Amniotic epithelial cell (primary cell): ENCODE results near the gene ME3.

ENCODE experiments used
- DNase-seq: peaks from one replicate; pipeline ENCODE4 v3.0.0-alpha.2; 2010; ENCODE audit warnings: low read depth

ME3 gene

DNA sequence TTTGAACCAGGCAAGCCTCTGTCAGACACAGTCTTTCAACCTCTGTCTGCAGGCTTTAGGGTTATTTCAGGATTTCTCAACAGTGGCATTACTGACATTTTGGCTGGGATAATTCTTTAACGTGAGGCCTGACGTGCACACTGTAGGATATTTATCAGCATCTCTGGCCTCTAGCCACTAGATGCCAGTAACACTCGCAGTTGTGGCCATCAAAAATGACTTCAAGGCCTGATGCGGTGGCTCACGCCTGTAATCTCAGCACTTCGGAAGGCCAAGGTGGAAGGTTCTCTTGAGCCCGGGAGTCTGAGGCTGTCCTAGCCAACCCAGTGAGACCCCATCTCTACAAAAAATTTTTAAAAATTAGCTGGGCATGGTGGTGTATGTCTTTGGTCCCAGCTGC, 184.7 kb downstream of the ME3 start:
- DNase-seq: no peak

DNA sequence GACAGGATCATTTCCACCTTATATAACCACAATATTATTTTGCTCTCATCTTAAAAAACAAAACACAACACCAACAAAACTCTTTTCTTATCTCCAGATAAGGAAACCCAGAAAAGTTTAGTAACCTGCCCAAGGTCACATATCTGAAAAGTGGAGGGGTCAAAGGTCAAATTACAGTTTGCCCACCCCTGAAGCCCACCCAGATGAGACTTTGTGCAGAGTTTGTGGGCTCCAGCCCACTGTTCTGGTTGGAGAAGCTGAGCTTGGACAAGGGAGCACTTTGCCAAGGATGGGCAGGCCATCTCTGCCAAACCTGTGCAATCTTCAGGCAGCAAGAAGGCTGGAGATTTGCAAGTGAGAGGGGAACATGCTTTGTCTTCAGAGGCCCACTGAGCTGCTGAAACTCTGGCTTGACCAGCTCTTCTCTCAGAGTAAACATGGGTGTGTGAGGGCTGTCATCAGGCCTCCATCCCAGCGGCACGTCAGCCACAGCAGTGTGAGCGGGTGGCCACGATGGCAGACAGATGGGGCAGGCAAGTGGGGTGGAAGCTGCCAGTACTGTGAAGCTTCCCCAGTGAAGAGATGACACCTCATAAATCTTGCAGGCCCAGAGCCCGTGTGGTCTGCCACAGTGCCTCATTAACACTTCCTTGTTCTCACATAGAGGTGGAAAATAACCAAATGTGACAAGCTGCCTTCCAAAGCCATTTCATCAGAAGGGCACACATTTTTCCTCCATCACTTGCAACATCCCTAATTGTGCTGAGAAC, 186.0 kb downstream of the ME3 start:
- no peak for DNase-seq

DNA sequence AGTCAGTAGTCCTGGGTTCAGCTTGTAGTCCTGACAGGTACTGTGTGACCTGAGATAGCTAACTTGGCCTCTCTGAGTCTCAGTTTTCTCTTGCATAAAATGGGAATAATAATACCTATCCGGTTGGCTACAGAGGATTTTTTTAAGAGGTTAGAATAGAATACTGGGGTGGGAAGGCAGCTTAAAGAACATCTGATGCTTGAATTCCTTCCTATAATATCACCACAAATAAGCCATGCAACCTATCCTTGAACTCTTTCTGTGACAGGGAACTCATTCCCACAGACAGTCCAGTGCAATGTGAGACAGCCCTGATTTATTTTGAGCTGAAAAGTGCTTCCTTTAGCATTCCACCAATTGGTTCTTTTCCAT, 187.6 kb downstream of the ME3 start:
- DNase-seq: peak; percentile 25

DNA sequence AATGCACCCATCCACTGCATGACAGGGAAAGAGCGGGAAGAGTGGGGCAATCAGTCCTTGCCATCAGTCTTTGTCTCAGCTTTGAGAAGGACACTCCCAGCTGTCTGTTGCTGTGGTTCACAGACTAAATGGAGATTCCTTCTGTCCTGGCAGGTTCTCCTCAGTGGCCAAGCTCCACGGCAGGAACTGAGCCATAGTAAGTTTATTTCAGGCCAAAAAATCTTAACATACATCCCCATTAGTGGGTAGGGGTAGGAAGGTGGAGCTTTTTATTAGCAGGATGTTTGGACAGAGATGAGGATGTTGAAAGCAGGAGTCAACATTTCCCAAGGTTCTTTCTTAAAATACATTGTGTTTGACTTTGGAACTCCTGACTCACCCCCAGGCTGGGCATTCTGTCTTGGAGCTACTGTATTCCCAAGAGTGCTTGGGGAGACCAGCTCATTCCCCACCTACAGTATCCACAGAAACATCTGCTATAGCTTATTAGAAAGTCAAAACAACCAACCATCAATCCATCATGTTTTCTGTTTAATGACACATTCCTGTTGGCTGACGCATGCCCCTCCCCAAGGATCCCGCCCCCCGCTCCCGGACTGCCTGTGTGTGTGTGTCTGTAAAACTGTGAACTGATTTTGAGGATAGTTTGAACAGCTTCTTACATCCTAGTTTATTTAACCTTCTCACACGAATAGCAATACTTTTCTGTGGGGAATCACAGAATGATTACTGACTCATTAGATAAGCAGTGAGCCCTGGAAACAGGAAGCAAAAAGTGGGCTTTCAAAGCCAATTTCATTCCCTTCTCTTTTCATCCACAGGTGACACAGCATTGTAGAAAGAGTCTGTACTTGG, 188.2 kb downstream of the ME3 start:
- DNase-seq: peak; percentile 84

DNA sequence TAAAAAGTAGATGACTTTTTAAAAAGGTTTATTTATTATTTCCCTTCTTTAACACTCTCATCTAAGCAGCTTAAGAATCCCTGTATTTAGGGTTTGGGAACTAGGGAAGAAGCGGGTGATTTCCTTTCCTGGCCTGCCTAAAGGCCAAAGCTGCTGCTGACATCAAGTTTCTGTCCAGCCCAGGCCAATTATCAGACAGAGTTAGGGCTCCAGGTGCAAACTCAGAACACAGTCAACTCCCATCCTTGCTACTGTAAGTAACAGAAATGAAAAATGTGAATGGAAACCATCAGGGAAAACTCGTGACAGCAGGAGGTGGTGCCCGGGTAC, 188.8 kb downstream of the ME3 start:
- no peak for DNase-seq

DNA sequence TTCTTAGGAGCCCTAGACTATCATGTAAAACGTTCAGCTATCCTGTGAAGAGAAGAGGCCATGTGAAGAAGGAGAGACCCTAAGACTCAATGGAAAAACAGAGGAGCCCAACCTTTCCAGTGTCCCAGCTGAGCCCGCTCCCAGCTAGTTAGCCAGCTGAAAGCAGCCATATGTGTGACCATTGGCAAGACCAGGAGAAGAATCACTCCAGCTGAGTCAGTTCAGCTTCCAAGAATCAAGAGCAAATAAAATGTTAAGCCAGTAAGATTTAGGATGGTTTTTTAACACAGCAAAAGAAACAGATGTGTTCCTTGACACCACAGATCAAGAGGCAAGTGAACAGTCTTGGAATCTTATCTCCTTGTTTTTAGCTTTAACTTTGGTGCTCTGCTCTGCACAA, 189.7 kb downstream of the ME3 start:
- no peak for DNase-seq

DNA sequence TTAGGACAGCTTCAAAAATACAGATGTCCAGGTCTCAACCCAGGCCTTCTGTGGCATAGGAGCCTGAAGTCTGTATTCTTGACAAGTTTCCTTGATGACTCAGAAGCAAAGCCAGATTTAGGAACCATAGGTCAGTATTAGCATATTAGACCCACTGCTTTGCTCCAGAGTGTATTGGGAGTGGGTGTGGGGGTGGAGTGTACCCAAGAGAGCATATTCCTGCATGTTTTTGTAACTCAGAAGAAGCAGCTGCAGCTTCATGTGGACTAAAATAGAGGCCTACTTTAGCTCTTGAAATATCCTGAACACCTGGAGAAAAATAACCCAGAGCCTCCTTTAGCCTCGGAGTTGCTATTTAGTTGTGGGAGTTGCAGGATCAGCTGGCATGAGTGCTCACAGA, 191.0 kb downstream of the ME3 start:
- DNase-seq: no peak

DNA sequence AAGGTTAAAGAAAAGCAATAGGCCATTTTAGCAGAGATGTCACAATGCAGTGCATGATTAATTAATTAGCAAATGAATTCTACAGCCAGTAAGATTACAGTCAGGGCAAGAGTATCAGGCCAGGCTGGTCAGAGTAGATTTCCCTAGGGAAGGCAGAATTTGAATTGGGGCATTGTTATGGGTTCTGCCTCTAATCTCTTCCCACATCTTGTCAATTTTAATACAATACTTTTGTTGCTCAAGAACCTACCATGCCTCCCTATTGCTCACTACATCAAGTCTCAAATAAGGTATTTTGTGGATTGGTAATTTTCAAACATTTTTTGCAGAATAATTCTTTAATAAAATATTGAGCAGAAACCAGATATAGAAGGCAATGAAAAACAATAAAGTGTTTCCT, 194.1 kb downstream of the ME3 start:
- no peak for DNase-seq

DNA sequence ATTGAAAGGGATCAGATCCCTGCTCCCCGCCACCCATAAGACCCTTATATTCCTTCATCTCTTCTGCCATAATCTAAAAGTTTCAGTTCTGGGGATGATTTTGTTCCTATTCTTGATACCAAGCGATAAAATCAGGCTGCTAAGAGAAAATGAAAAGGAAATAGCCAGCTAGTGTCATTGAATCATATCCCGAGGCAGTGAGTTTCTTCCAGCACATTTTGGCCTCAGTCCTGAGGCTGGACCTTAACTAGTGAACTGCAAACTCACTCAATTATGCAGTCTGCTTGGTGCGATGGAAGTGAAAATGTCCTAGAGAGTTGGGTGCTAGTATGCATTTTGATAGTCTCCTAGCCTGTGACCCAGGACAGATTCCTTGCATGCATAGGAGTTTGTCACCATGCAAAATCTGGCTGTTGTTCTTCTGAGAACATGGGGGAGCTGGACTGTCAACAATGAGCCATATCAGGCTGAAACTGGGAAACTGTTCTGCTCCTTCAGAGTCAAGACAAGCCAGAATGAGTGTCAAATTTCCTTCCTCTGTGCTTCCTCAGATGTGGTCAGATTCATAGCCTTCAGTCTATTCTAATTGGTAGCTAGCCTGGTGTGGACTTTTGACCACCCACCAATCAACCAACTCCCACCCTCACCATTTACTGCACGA, 194.8 kb downstream of the ME3 start:
- DNase-seq: no peak

DNA sequence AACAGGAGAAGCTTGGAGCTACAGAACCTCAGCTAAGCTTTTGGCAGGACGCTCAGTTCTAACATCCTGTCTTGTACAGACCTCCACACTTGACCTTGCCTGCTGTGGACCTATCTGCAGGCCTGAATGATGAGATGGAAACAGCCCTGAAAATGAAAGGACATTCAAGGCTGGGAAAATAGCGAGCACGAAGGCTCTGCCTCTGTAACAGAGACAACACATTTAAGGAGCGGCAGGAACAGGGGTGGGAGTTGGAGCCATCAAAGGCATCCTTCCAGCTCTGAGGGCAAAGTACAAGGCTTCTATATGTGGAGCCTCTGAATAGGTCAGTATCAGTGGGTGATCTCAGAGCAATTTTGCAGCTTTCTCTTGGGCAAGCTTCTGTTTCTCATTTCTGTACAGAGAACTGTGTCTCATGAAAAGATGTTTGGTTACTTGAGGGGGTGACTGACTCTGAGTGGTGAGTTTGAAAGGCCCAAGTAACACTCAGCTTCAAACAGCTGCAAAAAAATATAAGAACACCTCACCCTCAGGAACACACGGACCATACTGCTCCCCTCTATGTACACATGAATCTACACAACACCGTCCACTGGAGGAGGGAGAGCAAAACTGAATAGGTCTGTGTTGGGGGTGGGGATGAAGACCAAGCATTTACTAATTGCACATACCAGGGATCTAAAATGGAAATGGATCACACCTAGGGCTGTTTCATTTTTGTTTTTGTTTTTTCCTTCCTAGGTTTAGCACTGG, 196.1 kb downstream of the ME3 start:
- peak; percentile 30 for DNase-seq

DNA sequence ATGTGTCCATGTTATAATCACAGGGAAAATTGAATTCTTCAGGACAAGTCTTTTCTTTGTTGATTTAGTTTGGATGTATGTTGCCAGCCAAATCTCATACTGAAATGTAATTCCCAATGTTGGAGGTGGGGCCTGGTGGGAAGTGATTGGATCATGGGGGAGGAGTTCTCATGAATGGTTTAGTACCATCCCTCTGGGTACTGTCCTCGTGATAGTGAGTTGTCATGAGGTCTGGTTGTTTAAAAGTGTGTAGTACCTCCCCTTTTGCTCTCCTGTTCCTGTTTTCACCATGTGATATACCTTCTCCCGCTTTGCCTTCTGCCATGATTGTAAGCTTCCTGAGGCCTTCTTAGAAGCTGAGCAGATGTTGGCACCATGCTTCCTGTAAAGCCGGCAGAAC, 197.4 kb downstream of the ME3 start:
- DNase-seq: no peak

DNA sequence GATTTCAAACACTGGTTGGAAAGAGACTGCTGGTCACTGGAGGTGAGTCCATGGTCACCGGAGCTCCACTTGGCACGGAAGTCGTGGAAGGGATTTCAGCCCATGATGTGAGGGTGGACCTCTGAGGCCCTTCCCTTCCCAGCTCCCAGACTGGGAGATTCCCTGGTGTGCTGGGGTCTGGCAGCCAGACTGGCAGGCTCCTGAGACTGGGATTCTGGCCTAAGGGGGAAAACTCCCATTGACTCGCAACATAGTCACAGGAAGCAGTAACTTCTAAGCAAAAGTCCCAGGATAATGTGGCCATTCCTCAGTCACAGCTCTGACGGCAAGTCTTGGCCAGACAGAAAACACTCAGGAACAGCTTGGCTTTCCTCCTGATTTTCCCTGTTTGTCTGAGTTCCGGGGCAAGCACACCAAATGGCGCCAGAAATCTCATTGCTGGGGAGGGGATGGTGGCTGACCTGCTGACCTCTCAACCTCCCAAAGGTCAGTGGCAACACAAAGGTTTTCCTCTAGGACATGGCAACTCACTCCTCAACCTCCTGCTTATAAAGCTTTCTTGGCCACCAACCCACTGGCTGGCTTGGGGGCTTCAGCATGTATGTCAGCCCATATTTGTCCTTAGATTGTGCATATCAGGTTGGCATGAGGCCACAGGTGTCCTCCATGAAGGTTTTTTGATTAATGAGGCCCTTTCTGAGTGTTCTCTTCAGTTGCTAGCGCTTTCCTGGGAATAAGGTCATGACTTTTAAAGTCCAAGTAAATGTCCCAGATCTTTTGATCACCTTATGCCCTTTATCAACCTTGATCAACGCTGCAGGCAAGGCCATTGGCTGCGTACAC, 198.2 kb downstream of the ME3 start:
- no peak for DNase-seq

DNA sequence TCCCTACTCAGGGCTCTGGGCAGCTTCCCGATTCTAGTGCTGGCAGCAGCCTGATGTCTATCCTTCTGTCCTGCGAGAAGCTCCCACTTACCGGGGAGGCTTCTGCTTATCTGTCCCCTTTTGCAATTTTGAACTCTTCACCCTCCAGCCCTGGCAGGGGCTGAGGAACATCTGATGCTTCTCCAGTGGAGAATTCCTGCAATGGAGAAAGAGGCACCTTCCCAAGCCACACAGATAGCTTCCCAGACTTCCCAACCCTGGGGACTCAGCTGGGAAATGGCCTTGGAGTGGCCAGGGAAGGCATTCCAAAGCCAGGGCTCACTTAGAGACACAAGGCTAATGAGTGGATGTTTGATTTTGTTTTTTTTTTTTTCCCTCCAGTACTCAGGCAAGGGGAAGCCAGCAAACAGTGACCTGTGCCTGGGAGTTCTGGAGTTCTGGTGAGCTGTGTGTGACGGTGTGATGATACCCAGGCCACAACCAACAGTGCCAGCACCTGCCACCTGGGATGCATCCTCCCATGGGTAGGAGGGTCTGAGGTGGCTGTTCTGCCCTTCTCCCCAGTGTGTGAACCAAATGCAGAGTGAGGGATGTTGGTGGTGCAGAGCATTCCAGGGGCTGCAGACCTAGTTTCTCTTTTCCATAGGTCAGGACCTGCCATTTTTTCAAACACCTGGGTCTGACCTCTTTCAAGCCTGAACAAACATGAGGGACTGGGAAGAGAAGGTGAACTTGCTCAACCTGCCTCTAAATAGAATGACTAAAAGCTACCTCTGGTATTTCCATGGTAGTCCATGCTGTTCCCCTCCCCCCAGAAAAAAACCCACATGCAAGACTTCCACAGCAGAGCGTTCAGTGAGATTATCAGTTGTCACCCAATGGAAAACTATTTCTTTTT, 202.7 kb downstream of the ME3 start:
- DNase-seq: peak; percentile 33

DNA sequence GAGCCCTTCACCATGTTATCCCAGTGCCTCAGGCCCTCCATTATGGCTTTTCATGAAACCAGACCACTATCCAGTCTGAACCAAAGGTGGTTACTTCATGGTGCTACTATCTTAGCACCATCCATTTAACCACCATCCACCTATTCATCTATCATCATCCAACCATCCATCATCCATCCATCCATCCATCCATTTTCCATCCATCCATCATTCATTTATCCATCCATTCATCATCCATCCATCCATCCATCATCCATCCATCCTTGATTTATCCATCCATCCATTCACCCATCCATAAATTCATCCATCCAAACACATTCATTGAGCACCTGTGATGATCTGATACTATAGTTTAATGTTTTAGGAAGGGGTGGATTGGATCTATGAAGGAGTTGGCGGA, 204.2 kb downstream of the ME3 start:
- DNase-seq: no peak

DNA sequence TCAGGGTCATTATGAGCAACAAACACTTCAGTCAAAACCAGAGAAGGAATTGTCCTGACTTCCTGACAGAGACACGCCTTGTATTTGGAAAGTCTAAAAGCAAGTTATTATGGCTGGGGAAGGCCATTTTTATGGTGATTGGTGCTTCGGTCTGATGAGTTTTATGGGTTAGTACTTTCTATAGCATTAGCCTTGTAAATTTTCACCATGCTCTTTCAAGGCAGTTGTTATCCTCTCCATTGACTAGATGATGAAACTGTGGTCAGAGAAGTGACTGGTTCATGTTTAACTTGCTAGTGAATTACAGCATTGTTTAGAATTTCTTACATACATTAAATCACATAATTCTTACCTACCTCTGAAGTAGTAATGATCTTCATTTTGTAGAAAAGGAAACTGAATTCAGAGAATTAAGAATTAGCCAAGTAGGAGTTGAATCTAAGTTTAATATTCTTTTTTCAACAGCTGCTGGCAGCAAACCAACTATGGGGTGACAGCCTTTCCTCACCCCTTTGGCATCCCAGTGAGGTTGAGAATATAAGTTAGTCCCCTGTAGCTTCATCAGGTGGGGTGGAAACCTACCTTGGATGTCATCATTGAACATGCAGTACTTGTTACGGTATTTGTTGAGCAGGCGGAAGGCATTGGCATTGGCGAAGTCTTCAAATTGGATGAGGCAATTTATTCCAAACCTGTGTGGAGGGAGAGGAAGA, 207.8 kb downstream of the ME3 start:
- DNase-seq: no peak

DNA sequence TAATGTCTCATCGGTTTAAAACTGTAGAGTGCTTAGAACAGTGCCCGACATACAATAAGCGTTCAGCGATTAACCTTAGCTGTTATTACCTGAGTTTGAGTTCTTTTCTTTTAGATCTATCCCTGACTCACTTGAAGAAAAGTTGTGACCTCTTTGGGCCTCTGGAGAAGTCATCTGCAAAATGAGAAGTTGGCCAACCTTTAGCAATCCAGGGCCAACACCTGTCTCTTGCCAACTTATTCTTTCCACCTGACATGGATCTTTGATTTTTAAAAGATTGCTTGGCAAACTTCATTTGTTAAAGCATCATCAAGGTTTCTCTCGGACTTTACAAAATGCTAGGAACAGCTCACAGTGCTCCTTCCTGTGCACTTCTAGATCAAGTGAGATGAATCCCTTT, 208.5 kb downstream of the ME3 start:
- no peak for DNase-seq

DNA sequence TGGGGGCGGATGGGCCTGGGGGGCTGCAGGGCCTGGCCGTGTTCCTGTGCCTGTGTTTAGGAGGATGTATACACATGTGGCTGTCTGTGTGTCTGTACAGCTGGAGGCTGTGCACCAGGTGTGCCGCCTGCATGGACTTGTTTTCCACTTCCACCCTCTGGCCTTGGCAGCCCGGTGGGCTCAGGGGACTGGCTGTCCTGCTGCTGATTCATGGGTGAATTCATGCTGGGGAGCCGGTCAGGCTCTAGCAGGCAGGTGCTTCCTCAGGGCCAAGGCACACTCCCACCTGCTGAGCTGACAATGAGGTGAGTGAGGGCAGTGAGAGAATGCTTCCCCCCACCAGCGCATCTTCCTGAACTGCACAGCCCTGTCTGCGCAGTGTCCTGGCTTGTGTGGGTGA, 209.3 kb downstream of the ME3 start:
- DNase-seq: no peak

DNA sequence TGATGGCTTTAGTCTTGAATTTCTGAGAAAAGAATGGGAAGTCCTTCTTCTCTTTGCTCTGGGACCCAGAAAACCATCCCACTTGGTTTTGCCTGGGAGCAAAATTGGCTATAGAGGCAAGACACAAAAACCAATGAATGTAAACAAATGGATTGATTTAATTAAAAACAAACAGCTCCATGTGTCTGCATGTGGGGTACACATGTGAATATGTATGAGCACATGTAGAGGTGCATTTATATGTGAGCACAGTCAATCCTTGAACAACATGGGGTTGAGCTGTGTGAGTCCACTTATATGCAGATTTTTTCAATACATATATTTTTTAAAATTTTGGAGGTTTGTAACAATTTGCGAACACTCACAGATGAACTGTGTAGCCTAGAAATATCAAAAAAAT, 210.5 kb downstream of the ME3 start:
- DNase-seq: no peak

DNA sequence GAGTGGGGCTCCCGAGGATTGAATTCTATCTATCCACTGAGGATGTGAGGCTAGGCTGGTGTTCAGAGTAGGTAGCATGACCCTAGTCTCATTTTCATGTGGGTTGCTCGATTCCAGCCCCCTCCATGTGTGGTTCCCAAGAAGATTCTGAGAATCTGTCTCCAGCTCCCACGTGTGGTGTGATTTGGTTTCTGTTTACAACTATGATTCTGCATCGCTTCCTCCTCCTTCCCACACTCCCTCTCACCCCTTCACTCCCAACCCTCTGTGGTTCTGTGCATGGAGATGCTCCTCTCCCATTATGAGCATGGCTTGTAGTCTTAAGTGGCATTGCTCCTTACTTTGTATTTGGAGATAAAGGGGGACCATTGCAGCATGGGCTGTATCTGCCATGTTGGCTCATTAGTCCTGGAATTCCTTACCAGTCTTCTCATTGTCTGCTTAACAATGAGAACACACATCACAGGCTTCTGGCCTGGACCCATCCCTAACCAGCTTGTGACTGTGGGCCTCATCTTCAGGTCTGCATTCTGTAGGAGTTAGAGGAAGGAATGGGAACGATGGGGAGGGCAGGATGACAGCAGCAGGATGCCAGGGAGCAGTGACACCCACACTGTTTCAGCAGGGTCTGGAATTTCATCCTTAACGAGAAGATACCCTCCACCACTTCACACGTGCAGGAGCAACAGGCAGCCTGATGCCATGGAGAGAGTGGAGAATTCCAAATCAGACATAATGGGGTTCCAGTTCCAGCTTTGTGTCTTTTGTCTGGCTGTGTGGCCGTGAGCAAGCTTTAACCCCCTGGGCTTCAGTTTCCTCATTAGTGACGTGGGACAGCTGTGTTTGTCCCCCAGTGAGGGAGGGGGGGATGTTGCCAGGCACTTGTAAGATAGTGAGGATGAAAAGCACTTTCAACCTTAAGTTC, 211.7 kb downstream of the ME3 start:
- DNase-seq: peak; percentile 80
